ENCODE results near the gene EPHA6.
"Not testable (repeated sequence)": the region's sequence is repeated elsewhere in the genome, so short reads cannot be mapped to it uniquely, and the experiment has no call there.

Gene EPHA6

DNA sequence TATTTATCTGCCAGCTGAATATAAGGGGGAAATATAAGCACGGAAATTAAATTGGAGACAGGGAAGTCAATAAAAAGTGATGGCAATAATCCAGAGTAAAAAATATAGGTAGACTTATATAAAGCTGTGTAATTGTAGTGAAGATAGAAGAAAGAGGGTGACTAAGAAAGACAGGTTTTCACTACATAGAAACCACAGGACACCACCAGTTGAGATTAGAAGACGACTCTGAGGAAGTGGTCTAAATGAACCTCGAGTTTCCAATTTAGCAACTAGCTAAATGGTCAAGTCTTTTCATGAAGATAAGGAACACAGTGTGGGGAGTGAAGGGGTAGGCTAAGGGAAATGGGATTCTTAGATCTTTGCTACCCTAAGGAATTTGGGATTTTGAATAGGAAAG is 761.3 kb downstream of the EPHA6 start:
- Mint-ChIP-seq H3K27me3 (ENCODE audit: low read depth) (no peaks in the 10 kb centered on the region), H3K36me3 (ENCODE audit: low read depth) (no peaks in the 10 kb centered on the region), H3K27ac (no peak overlapping the region), H3K9me3 (no peaks in the 10 kb centered on the region), H3K4me3 (no peak overlapping the region), H3K4me1 (peaks cover 5% of the 10 kb centered on the region)
- TF ChIP-seq, protein P1, sequence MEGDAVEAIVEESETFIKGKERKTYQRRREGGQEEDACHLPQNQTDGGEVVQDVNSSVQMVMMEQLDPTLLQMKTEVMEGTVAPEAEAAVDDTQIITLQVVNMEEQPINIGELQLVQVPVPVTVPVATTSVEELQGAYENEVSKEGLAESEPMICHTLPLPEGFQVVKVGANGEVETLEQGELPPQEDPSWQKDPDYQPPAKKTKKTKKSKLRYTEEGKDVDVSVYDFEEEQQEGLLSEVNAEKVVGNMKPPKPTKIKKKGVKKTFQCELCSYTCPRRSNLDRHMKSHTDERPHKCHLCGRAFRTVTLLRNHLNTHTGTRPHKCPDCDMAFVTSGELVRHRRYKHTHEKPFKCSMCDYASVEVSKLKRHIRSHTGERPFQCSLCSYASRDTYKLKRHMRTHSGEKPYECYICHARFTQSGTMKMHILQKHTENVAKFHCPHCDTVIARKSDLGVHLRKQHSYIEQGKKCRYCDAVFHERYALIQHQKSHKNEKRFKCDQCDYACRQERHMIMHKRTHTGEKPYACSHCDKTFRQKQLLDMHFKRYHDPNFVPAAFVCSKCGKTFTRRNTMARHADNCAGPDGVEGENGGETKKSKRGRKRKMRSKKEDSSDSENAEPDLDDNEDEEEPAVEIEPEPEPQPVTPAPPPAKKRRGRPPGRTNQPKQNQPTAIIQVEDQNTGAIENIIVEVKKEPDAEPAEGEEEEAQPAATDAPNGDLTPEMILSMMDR (IDR thresholded peaks at IDR 0.05; ENCODE audit: unreplicated experiment in 3 of 3), result no peak

DNA sequence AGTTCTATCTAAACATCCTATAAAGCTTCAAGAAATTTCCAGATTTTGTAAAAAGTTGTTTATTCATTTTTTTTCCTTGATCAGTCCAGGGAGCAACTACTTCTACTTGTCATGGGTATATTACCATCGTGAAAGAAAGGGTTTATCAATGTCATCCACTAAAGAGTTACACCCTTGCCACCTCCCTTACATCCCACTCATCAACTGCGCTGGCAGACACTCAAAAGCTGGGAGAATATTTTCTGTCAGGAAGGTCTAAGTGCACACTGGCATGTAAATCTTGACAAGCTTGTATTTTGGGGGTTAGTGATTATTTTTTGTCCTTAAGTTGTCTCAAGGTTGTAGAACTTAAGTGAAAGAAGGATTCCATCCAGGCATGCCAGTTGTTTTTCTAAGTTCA is 761.8 kb downstream of the EPHA6 start:
- H3K36me3 Mint-ChIP-seq (ENCODE audit: low read depth), result no peaks in the 10 kb centered on the region
- H3K27me3 Mint-ChIP-seq (ENCODE audit: low read depth), result no peaks in the 10 kb centered on the region
- H3K9me3 Mint-ChIP-seq, result no peaks in the 10 kb centered on the region
- H3K27ac Mint-ChIP-seq, result no peak overlapping the region
- TF ChIP-seq, protein P1 (IDR thresholded peaks at IDR 0.05; ENCODE audit: unreplicated experiment in 3 of 3), result no peak
- no peak overlapping the region for H3K4me3 Mint-ChIP-seq
- peaks cover 5% of the 10 kb centered on the region for H3K4me1 Mint-ChIP-seq

DNA sequence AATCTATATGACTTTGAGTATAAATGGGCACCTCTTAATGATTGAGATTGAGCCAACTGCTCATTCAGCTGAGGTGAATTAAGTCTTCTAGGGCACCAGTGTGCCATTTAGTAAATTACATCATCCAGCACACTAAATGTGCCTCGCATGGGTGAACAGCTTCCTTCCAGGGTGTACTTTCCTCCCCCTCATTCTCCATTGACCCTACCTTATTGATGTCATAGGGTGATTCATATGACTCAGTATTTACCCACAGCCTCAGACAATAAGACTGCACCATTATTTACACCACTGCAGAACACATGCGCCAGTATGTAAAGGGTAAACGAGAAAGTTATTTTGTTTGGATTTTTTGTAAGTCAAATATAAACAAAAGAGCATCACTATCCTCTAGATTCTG is 765.0 kb downstream of the EPHA6 start:
- TF ChIP-seq, protein P1 (IDR thresholded peaks at IDR 0.05; ENCODE audit: unreplicated experiment in 3 of 3), result no peak
- Mint-ChIP-seq H3K27me3 (ENCODE audit: low read depth) (no peaks in the 10 kb centered on the region), H3K36me3 (ENCODE audit: low read depth) (no peaks in the 10 kb centered on the region), H3K4me3 (no peak overlapping the region), H3K9me3 (no peaks in the 10 kb centered on the region), H3K27ac (no peak overlapping the region), H3K4me1 (peaks cover 5% of the 10 kb centered on the region)

DNA sequence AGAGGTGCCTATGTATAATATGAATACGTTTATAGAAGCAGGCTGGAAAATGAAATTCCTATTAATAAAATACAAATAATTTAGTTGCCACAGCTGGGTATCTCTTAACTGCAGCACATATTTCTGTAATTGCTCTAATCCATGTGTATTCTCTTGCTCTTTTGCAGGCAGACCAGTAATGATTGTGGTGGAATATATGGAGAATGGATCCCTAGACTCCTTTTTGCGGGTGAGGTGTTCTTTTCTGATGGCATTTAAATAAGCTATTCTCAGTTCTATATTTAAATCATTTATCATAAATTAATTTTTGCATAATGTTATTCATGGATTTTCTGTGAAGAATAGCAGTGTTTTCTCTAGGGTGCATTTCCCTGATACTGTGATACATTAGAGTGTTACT is 796.2 kb downstream of the EPHA6 start:
- Mint-ChIP-seq H3K9me3 (peaks cover 5% of the 10 kb centered on the region), H3K27me3 (ENCODE audit: low read depth) (no peaks in the 10 kb centered on the region), H3K4me3 (no peak overlapping the region)

DNA sequence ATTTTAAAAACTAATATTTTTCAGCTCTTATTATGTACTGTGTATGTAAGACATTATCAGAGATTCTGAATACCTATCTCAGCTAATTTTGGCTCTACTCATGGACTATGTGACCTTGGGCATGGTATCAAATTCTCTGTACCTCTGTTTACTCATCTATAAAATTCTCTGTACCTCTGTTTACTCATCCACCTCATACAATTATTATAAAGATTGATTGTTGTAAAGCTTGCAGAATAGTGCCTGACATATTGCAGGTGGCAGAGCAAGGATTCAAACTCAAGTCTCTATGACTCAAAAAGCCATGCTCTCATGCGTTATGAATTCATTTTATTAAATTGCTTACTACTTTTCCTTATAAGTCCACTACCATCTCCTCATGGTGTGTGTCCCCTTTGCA is 798.2 kb downstream of the EPHA6 start:
- Mint-ChIP-seq H3K9me3 (peaks cover 10% of the 10 kb centered on the region), H3K36me3 (ENCODE audit: low read depth) (no peaks in the 10 kb centered on the region), H3K27me3 (ENCODE audit: low read depth) (no peaks in the 10 kb centered on the region), H3K4me1 (peaks cover 5% of the 10 kb centered on the region), H3K27ac (no peak overlapping the region), H3K4me3 (no peak overlapping the region)
- TF ChIP-seq, protein P1 (IDR thresholded peaks at IDR 0.05; ENCODE audit: unreplicated experiment in 3 of 3), result no peak

More for the DNA sequence above, 796.2 kb downstream of the EPHA6 start:
- Mint-ChIP-seq H3K4me1 (peaks cover 5% of the 10 kb centered on the region), H3K27ac (no peak overlapping the region), H3K36me3 (ENCODE audit: low read depth) (no peaks in the 10 kb centered on the region)
- TF ChIP-seq, protein P1 (IDR thresholded peaks at IDR 0.05; ENCODE audit: unreplicated experiment in 3 of 3), result no peak

DNA sequence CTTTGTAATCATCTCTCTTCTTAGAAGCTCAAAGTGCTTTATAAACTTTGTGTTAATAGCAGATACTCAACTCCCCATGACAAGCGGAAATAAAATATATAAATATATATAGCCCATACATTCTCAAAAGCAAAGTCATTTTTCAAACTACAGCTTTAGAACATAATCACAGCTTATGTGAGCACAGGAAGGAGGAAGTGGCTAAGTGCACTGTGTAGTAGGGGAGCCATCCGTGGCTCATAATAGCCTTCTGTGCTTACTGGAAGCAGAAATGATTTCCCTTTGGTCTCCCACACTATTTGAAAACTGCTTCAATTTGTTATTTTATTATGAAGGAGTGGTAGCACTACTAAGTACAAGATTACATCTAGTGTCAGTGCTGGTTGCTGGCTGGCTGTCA is 798.7 kb downstream of the EPHA6 start:
- H3K36me3 Mint-ChIP-seq (ENCODE audit: low read depth), result no peaks in the 10 kb centered on the region
- peaks cover 10% of the 10 kb centered on the region for H3K9me3 Mint-ChIP-seq
- H3K4me3 Mint-ChIP-seq, result no peak overlapping the region
- H3K27me3 Mint-ChIP-seq (ENCODE audit: low read depth), result no peaks in the 10 kb centered on the region
- H3K4me1 Mint-ChIP-seq, result peaks cover 5% of the 10 kb centered on the region
- TF ChIP-seq, protein P1 (IDR thresholded peaks at IDR 0.05; ENCODE audit: unreplicated experiment in 3 of 3), result no peak
- H3K27ac Mint-ChIP-seq, result no peak overlapping the region

DNA sequence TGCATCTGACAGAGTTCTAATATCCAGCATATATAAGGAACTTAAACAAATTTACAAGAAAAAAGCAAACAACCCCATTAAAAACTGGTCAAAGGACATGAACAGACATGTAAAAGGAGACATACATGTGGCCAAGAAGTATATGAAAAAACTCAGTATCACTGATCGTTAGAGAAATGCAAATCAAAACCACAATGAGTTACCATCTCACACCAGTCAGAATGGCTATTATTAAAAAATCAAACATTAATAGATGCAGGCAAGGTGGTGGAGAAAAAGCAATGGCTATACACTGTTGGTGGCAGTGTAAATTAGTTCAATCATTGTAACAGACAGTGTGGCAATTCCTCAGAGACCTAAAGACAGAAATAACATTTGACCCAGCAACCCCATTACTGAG is 806.1 kb downstream of the EPHA6 start:
- H3K27me3 Mint-ChIP-seq (ENCODE audit: low read depth); H3K27ac Mint-ChIP-seq; H3K4me1 Mint-ChIP-seq; H3K4me3 Mint-ChIP-seq; H3K9me3 Mint-ChIP-seq; H3K36me3 Mint-ChIP-seq (ENCODE audit: low read depth): not testable (repeated sequence)
